Thyroid gland (tissue), 4 donors: ENCODE measurements around the gene CST9L.

Experiments
- POLR2A ChIP-seq, 2 donors: fragments of 450-650 bp; IDR thresholded peaks; one replicate each; pipeline ENCODE4 v1.6.1; 2017; ENCODE audit warnings: antibody characterized with exemption in 2 of 2, mild to moderate bottlenecking in 2 of 2, moderate library complexity in 1 of 2
- TF ChIP-seq, protein P1 (sequence below), 6 experiments: fragments of 200-600 bp in 3 of 6; fragments of 450-650 bp in 3 of 6; sonication (generic) in 3 of 6; IDR thresholded peaks; one replicate each; pipeline ENCODE4 v1.5.1; 2016 to 2019; ENCODE audit warnings: antibody characterized with exemption in 6 of 6, mild to moderate bottlenecking in 2 of 6, inconsistent platforms in 1 of 6, moderate library complexity in 1 of 6

- TF ChIP-seq, protein P1, sequence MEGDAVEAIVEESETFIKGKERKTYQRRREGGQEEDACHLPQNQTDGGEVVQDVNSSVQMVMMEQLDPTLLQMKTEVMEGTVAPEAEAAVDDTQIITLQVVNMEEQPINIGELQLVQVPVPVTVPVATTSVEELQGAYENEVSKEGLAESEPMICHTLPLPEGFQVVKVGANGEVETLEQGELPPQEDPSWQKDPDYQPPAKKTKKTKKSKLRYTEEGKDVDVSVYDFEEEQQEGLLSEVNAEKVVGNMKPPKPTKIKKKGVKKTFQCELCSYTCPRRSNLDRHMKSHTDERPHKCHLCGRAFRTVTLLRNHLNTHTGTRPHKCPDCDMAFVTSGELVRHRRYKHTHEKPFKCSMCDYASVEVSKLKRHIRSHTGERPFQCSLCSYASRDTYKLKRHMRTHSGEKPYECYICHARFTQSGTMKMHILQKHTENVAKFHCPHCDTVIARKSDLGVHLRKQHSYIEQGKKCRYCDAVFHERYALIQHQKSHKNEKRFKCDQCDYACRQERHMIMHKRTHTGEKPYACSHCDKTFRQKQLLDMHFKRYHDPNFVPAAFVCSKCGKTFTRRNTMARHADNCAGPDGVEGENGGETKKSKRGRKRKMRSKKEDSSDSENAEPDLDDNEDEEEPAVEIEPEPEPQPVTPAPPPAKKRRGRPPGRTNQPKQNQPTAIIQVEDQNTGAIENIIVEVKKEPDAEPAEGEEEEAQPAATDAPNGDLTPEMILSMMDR (IDR thresholded peaks at IDR 0.05): no peak
- no peak for TF ChIP-seq POLR2A (IDR thresholded peaks at IDR 0.05)
These were observed 44.1 kb downstream of the CST9L start for GRCh38 chr20:23524146-23524545.
